ENCODE results near the gene AKR1A1. TPM values are rescaled to one million over a fixed set of nuclear protein-coding genes. Genes with fewer than 3 reads are reported as not detected.
"Not testable (repeated sequence)": the region's sequence is repeated elsewhere in the genome, so short reads cannot be mapped to it uniquely, and the experiment has no call there.

The AKR1A1 gene
- total RNA-seq, 2 experiments from 2014 or later, result 25.3 to 31.0 TPM

GRCh38 chr1:45516465-45516864, 34.2 kb upstream of the AKR1A1 start:
- no peak for DNase-seq
- intact Hi-C loops (cut with DNase I, micrococcal nuclease), result loop anchor here in 1 of 2 experiments (10.0 kb wide), 1 partner anchor 368 kb away; no protein-coding TSS in a partner anchor
- Mint-ChIP-seq H3K4me1 (ENCODE audit: low read depth) (peaks cover 27% of the 10 kb centered on the region), H3K36me3 (ENCODE audit: low read depth) (peaks cover 73% of the 10 kb centered on the region), H3K27ac (no peak overlapping the region), H3K27me3 (no peaks in the 10 kb centered on the region), H3K9me3 (no peaks in the 10 kb centered on the region), H3K4me3 (peak overlapping the region; percentile 15)
- no peak for ATAC-seq (ENCODE audit: poor library complexity)
- Histone ChIP-seq H3K36me3 (ENCODE audit: insufficient read depth, low read length) (peaks cover 65% of the 10 kb centered on the region), H3K27ac (ENCODE audit: low read depth in 1 of 2, low read length in 2 of 2) (no peak overlapping the region), H3K9me3 (ENCODE audit: control insufficient read depth in 1 of 2, insufficient read depth in 1 of 2, low read length in 2 of 2) (no peaks in the 10 kb centered on the region), H3K27me3 (ENCODE audit: control insufficient read depth in 1 of 2, insufficient read depth in 2 of 2, low read length in 2 of 2) (no peaks in the 10 kb centered on the region), H3K4me3 (ENCODE audit: low read length) (no peak overlapping the region), H3K4me1 (ENCODE audit: insufficient read depth, low read length) (peaks cover 27% of the 10 kb centered on the region)
- POLR2A ChIA-PET, result no interaction called here
- CTCF ChIA-PET, result no interaction called here
- TF ChIP-seq CTCF (IDR thresholded peaks at IDR 0.05), result no peak

GRCh38 chr1:45518366-45518765, 32.3 kb upstream of the AKR1A1 start:
- H3K36me3 ChIP-seq (ENCODE audit: insufficient read depth, low read length), result peaks cover 46% of the 10 kb centered on the region
- H3K4me1 Mint-ChIP-seq (ENCODE audit: low read depth), result peaks cover 38% of the 10 kb centered on the region
- H3K27ac Mint-ChIP-seq, result peak overlapping the region; percentile 66
- DNase-seq; H3K27ac ChIP-seq (ENCODE audit: low read depth in 1 of 2, low read length in 2 of 2); H3K27me3 Mint-ChIP-seq; ATAC-seq (ENCODE audit: poor library complexity); H3K4me3 ChIP-seq (ENCODE audit: low read length); H3K9me3 ChIP-seq (ENCODE audit: control insufficient read depth in 1 of 2, insufficient read depth in 1 of 2, low read length in 2 of 2); H3K9me3 Mint-ChIP-seq; H3K27me3 ChIP-seq (ENCODE audit: control insufficient read depth in 1 of 2, insufficient read depth in 2 of 2, low read length in 2 of 2): not testable (repeated sequence)
- peaks cover 65% of the 10 kb centered on the region for H3K36me3 Mint-ChIP-seq (ENCODE audit: low read depth)
- peak overlapping the region; percentile 85 for H3K4me3 Mint-ChIP-seq
- peaks cover 36% of the 10 kb centered on the region for H3K4me1 ChIP-seq (ENCODE audit: insufficient read depth, low read length)
- POLR2A ChIA-PET, result interaction anchor here (0.7 to 2.7 kb wide), 5 partner anchors 18 to 178 kb away, joined by 3 to 10 read pairs (median 4); partner anchors contain the start of genes AKR1A1, CCDC163, MMACHC and MUTYH
- intact Hi-C loops (cut with DNase I, micrococcal nuclease), result loop anchor here in 1 of 2 experiments (10.0 kb wide), 1 partner anchor 366 kb away; no protein-coding TSS in a partner anchor
- CTCF ChIA-PET, result interaction anchor here (0.6 kb wide), 1 partner anchor 16 kb away, joined by 3 read pairs; no protein-coding TSS in a partner anchor

- DNase-seq (no peak), ATAC-seq (ENCODE audit: poor library complexity) (no peak)
- ChIA-PET POLR2A (interaction anchor here (1.2 to 2.7 kb wide), 4 partner anchors 19 to 179 kb away, joined by 3 to 10 read pairs (median 7); partner anchors contain the start of genes AKR1A1, CCDC163, MMACHC and MUTYH), CTCF (no interaction called here)
- intact Hi-C loops (cut with DNase I, micrococcal nuclease), result loop anchor here in 1 of 2 experiments (10.0 kb wide), 1 partner anchor 366 kb away; no protein-coding TSS in a partner anchor
- Mint-ChIP-seq H3K4me1 (ENCODE audit: low read depth) (peaks cover 38% of the 10 kb centered on the region), H3K27ac (peak overlapping the region; percentile 66), H3K4me3 (peak overlapping the region; percentile 85), H3K27me3 (no peaks in the 10 kb centered on the region), H3K9me3 (no peaks in the 10 kb centered on the region), H3K36me3 (ENCODE audit: low read depth) (peaks cover 60% of the 10 kb centered on the region)
- no peak overlapping the region for H3K4me3 ChIP-seq (ENCODE audit: low read length)
- peaks cover 41% of the 10 kb centered on the region for H3K36me3 ChIP-seq (ENCODE audit: insufficient read depth, low read length)
- peaks cover 36% of the 10 kb centered on the region for H3K4me1 ChIP-seq (ENCODE audit: insufficient read depth, low read length)
- TF ChIP-seq CTCF (IDR thresholded peaks at IDR 0.05), result no peak
- no peaks in the 10 kb centered on the region for H3K27me3 ChIP-seq (ENCODE audit: control insufficient read depth in 1 of 2, insufficient read depth in 2 of 2, low read length in 2 of 2)
- H3K9me3 ChIP-seq (ENCODE audit: control insufficient read depth in 1 of 2, insufficient read depth in 1 of 2, low read length in 2 of 2), result no peaks in the 10 kb centered on the region
- no peak overlapping the region for H3K27ac ChIP-seq (ENCODE audit: low read depth in 1 of 2, low read length in 2 of 2)
These were observed 31.7 kb upstream of the AKR1A1 start for GRCh38 chr1:45518910-45519309.

- peaks cover 32% of the 10 kb centered on the region for H3K36me3 ChIP-seq (ENCODE audit: insufficient read depth, low read length)
- Mint-ChIP-seq H3K4me3 (peak overlapping the region; percentile 91), H3K4me1 (ENCODE audit: low read depth) (peaks cover 38% of the 10 kb centered on the region), H3K27ac (peak overlapping the region; percentile 66), H3K36me3 (ENCODE audit: low read depth) (peaks cover 51% of the 10 kb centered on the region)
- not testable (repeated sequence) for H3K9me3 ChIP-seq (ENCODE audit: control insufficient read depth in 1 of 2, insufficient read depth in 1 of 2, low read length in 2 of 2); H3K27me3 ChIP-seq (ENCODE audit: control insufficient read depth in 1 of 2, insufficient read depth in 2 of 2, low read length in 2 of 2); H3K4me3 ChIP-seq (ENCODE audit: low read length); DNase-seq; H3K9me3 Mint-ChIP-seq; ATAC-seq (ENCODE audit: poor library complexity); H3K27ac ChIP-seq (ENCODE audit: low read depth in 1 of 2, low read length in 2 of 2); H3K27me3 Mint-ChIP-seq
- intact Hi-C loops (cut with DNase I, micrococcal nuclease), result loop anchor here (2.0 to 10.0 kb wide), 5 partner anchors 31 to 365 kb away; partner anchors contain the start of genes AKR1A1 (in 1 of the 2), GPBP1L1 (in 1 of the 2), NASP (in 1 of the 2) and TMEM69 (in 1 of the 2)
- CTCF ChIA-PET, result interaction anchor here (1.0 kb wide), 1 partner anchor 11 kb away, joined by 4 read pairs; no protein-coding TSS in a partner anchor
- POLR2A ChIA-PET, result interaction anchor here (0.6 to 2.7 kb wide), 2 partner anchors 31 to 133 kb away, joined by 3 to 10 read pairs; partner anchors contain the start of gene AKR1A1
- peaks cover 36% of the 10 kb centered on the region for H3K4me1 ChIP-seq (ENCODE audit: insufficient read depth, low read length)
These were observed 30.9 kb upstream of the AKR1A1 start for GRCh38 chr1:45519774-45520173.

Measured in CD4-positive, alpha-beta T cell (primary cell).